Thymus (tissue), 11 donors: ENCODE data around the gene NFIB. TPM values are rescaled to one million over a fixed set of nuclear protein-coding genes. Genes with fewer than 3 reads are reported as not detected.

Experiments
- DNase-seq, 9 donors: peaks; one replicate each; pipeline ENCODE4 v3.0.0-alpha.2; 2013; ENCODE audit warnings: low spot score in 9 of 9, low read depth in 6 of 9, missing footprints in 1 of 9
- H3K27ac ChIP-seq, 2 donors: one replicate each; pipeline ENCODE4 v1.5.1; 2013; ENCODE audit warnings: control low read depth in 1 of 2, low read depth in 1 of 2, low read length in 1 of 2, mild to moderate bottlenecking in 1 of 2, moderate library complexity in 1 of 2
- H3K27me3 ChIP-seq, 2 donors: one replicate each; pipeline ENCODE4 v1.5.1; 2013; ENCODE audit warnings: low read length in 1 of 2; ENCODE audit not compliant: control insufficient read depth in 2 of 2, insufficient read depth in 1 of 2
- H3K36me3 ChIP-seq, 2 donors: one replicate each; pipeline ENCODE4 v1.5.1; 2013; ENCODE audit warnings: low read length in 1 of 2, mild to moderate bottlenecking in 1 of 2, moderate library complexity in 1 of 2; ENCODE audit not compliant: control insufficient read depth in 2 of 2, insufficient read depth in 2 of 2
- H3K4me1 ChIP-seq, 2 donors: one replicate each; pipeline ENCODE4 v1.5.1; 2013; ENCODE audit warnings: low read length in 2 of 2; ENCODE audit not compliant: control insufficient read depth in 2 of 2, insufficient read depth in 2 of 2
- H3K4me3 ChIP-seq, 2 donors: one replicate each; pipeline ENCODE4 v1.5.1; 2013; ENCODE audit warnings: low read length in 2 of 2, control low read depth in 1 of 2, mild to moderate bottlenecking in 1 of 2
- H3K9me3 ChIP-seq, 2 donors: one replicate each; pipeline ENCODE4 v1.5.1; 2013; ENCODE audit warnings: low read length in 1 of 2, mild to moderate bottlenecking in 1 of 2; ENCODE audit not compliant: control insufficient read depth in 2 of 2, insufficient read depth in 1 of 2
- WGBS: extraction: QIAGEN DNeasy Blood & Tissue Kit; methylation state at CpG from one replicate; pipeline ENCODE4 v1.1.7; 2013; 5-methylcytosine and 5-hydroxymethylcytosine counted together
- polyA plus RNA-seq: library from polyadenylated mRNA; stranded (reverse); fragments of 200-250 nt; gene quantifications from one replicate; pipeline ENCODE4 v1.2.3, GENCODE V29; 2013
- total RNA-seq: library from RNA; stranded (reverse); fragments of 120-200 nt; gene quantifications from one replicate; pipeline ENCODE4 v1.2.4, GENCODE V29; 2013
- donor health status: healthy.

NFIB gene
- total and polyA plus RNA-seq, 2 donors: 10.3 to 12.4 TPM

GRCh38 chr9:14147738-14148137 is 166.2 kb downstream of the NFIB start:
- Histone ChIP-seq H3K4me3 (no peak overlapping the region), H3K4me1 (no peaks in the 10 kb centered on the region), H3K27me3 (no peaks in the 10 kb centered on the region), H3K9me3 (no peaks in the 10 kb centered on the region), H3K27ac (no peak overlapping the region), H3K36me3 (no peaks in the 10 kb centered on the region)
- 95% methylated on average over 1 of the region's 1 CpG for WGBS
- no peak for DNase-seq

GRCh38 chr9:14146201-14146874 is 167.6 kb downstream of the NFIB start:
- Histone ChIP-seq H3K9me3 (no peaks in the 10 kb centered on the region), H3K36me3 (no peaks in the 10 kb centered on the region), H3K27me3 (no peaks in the 10 kb centered on the region), H3K27ac (no peak overlapping the region), H3K4me1 (no peaks in the 10 kb centered on the region), H3K4me3 (no peak overlapping the region)
- no peak for DNase-seq
- 95% methylated on average over 8 of the region's 8 CpGs for WGBS

- WGBS: 91% methylated on average over 3 of the region's 3 CpGs
- DNase-seq: no peak
- no peaks in the 10 kb centered on the region for H3K27me3 ChIP-seq
- no peaks in the 10 kb centered on the region for H3K36me3 ChIP-seq
- H3K9me3 ChIP-seq: no peaks in the 10 kb centered on the region
- H3K27ac ChIP-seq: no peak overlapping the region
- no peaks in the 10 kb centered on the region for H3K4me1 ChIP-seq
- H3K4me3 ChIP-seq: no peak overlapping the region
These were observed 169.7 kb downstream of the NFIB start for GRCh38 chr9:14144215-14144614.

GRCh38 chr9:14141699-14142098 is 172.2 kb downstream of the NFIB start:
- WGBS: 66% methylated on average over 2 of the region's 2 CpGs
- Histone ChIP-seq H3K36me3 (no peaks in the 10 kb centered on the region), H3K4me3 (no peak overlapping the region), H3K9me3 (no peaks in the 10 kb centered on the region), H3K4me1 (no peaks in the 10 kb centered on the region), H3K27ac (no peak overlapping the region), H3K27me3 (no peaks in the 10 kb centered on the region)
- DNase-seq: no peak

GRCh38 chr9:14140096-14140697 is 173.7 kb downstream of the NFIB start:
- no peak for DNase-seq
- Histone ChIP-seq H3K4me3 (no peak overlapping the region), H3K27me3 (no peaks in the 10 kb centered on the region), H3K36me3 (no peaks in the 10 kb centered on the region), H3K27ac (no peak overlapping the region), H3K4me1 (no peaks in the 10 kb centered on the region), H3K9me3 (no peaks in the 10 kb centered on the region)

- 88% methylated on average over 1 of the region's 1 CpG for WGBS
- H3K27me3 ChIP-seq: no peaks in the 10 kb centered on the region
- no peak for DNase-seq
- H3K4me1 ChIP-seq: no peaks in the 10 kb centered on the region
- H3K4me3 ChIP-seq: no peak overlapping the region
- no peak overlapping the region for H3K27ac ChIP-seq
- no peaks in the 10 kb centered on the region for H3K9me3 ChIP-seq
- no peaks in the 10 kb centered on the region for H3K36me3 ChIP-seq
These were observed 174.7 kb downstream of the NFIB start for GRCh38 chr9:14139287-14139686.

- no peak overlapping the region for H3K4me3 ChIP-seq
- no peak for DNase-seq
- WGBS: 92% methylated on average over 3 of the region's 3 CpGs
- H3K36me3 ChIP-seq: no peaks in the 10 kb centered on the region
- H3K4me1 ChIP-seq: no peaks in the 10 kb centered on the region
- H3K27ac ChIP-seq: no peak overlapping the region
- H3K9me3 ChIP-seq: no peaks in the 10 kb centered on the region
- no peaks in the 10 kb centered on the region for H3K27me3 ChIP-seq
These were observed 177.1 kb downstream of the NFIB start for GRCh38 chr9:14136646-14137370.

- no peaks in the 10 kb centered on the region for H3K36me3 ChIP-seq
- H3K9me3 ChIP-seq: no peaks in the 10 kb centered on the region
- H3K27me3 ChIP-seq: no peaks in the 10 kb centered on the region
- no peak overlapping the region for H3K4me3 ChIP-seq
- H3K27ac ChIP-seq: no peak overlapping the region
- WGBS: 90% methylated on average over 3 of the region's 3 CpGs
- no peak for DNase-seq
- no peaks in the 10 kb centered on the region for H3K4me1 ChIP-seq
These were observed 177.8 kb downstream of the NFIB start for GRCh38 chr9:14136047-14136635.

- DNase-seq: no peak
- WGBS: 93% methylated on average over 1 of the region's 1 CpG
- H3K27me3 ChIP-seq: no peaks in the 10 kb centered on the region
These were observed 178.5 kb downstream of the NFIB start for GRCh38 chr9:14135421-14135820.

More at GRCh38 chr9:14135421-14135820, 178.5 kb downstream of the NFIB start:
- Histone ChIP-seq H3K27ac (no peak overlapping the region), H3K9me3 (no peaks in the 10 kb centered on the region), H3K36me3 (no peaks in the 10 kb centered on the region), H3K4me1 (no peaks in the 10 kb centered on the region), H3K4me3 (no peak overlapping the region)
